ENCODE results near the gene TRMT10B. TPM values are rescaled to one million over a fixed set of nuclear protein-coding genes. Genes with fewer than 3 reads are reported as not detected.

TRMT10B gene
- total RNA-seq, 4 donors from 2014 or later, result 3.5 to 11.3 (median 7.1) TPM

- peaks cover 0 to 5% of the 10 kb centered on the region in 2 donors for H3K4me1 ChIP-seq
- no peak overlapping the region for H3K27ac ChIP-seq
- no peak overlapping the region for H3K4me3 ChIP-seq (replicated peaks in 1 of 3)
- no peak for TF ChIP-seq CTCF (IDR thresholded peaks at IDR 0.05)
- no peak for TF ChIP-seq POLR2A (IDR thresholded peaks at IDR 0.05)
- WGBS, 2 donors, result 86% methylated on average over 3 of the region's 3 CpGs
- intact Hi-C loops (cut with DNase I), result no loop called here
- no peak for DNase-seq
- no peaks in the 10 kb centered on the region for H3K9me3 ChIP-seq
- H3K27me3 ChIP-seq, result no peaks in the 10 kb centered on the region
- H3K36me3 ChIP-seq, result no peaks in the 10 kb centered on the region
These were observed 23.3 kb upstream of the TRMT10B start for GRCh38 chr9:37730256-37730655.

DNA sequence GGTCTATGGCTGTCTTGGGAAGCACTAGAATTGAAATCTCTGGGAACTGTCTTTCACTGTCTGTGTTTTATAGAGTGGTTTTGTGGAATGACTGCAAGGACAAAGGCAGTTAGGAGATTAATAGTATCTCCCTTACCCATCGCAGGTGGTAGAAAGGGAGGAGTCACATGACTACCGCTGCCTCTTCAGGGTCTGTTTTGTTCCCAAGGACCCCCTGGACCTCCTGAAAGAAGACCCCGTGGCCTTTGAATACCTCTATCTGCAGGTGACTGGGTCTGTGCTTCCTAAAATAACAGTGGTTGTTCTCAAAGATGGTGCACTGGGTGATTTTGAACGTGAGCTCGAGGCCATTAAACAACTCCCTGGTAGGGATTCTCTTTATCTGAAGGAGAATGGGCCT, 22.8 kb upstream of the TRMT10B start:
- intact Hi-C loops (cut with DNase I), result no loop called here
- Histone ChIP-seq H3K4me3 (replicated peaks in 1 of 3) (no peak overlapping the region), H3K27me3 (no peaks in the 10 kb centered on the region), H3K27ac (no peak overlapping the region), H3K9me3 (no peaks in the 10 kb centered on the region), H3K4me1 (peaks cover 0 to 5% of the 10 kb centered on the region in 2 donors), H3K36me3 (no peaks in the 10 kb centered on the region)
- no peak for TF ChIP-seq CTCF (IDR thresholded peaks at IDR 0.05)
- no peak for TF ChIP-seq POLR2A (IDR thresholded peaks at IDR 0.05)
- 51 to 58% methylated on average over 5 of the region's 5 CpGs for WGBS, 2 donors
- DNase-seq, result no peak

DNA sequence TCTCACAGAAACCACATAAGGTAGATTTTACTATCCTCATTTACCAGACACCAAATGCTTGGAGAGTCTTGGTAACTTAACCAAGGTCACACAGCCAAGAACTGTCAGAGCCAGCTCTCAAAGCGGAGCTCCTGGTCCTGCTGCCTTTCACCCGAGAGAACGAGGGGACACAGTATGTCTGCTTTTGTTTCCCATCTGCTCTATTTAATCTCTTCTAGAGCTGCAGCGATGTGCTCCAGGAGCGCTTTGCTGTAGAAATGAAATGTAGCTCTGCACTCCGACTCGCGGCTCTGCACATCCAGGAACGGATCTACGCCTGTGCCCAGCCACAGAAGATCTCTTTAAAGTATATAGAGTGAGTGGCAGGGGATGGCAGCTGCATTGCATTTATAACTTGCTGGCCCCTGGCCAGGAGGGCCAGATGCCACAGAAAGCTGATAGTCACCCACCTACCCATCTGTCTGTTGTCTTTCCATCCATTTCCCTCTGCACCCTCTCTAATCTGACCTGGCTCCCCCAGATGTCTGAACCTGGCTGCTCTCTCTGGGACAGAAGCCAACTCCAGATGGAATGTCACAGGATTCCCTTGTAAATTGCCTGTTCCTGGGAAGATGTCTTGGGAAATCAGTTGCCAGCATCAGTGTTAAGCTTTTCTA, 21.4 kb upstream of the TRMT10B start:
- DNase-seq, result no peak
- TF ChIP-seq POLR2A (IDR thresholded peaks at IDR 0.05) (no peak), CTCF (IDR thresholded peaks at IDR 0.05) (no peak)
- intact Hi-C loops (cut with DNase I), result no loop called here
- no peaks in the 10 kb centered on the region for H3K36me3 ChIP-seq
- H3K9me3 ChIP-seq, result no peaks in the 10 kb centered on the region
- H3K4me1 ChIP-seq, result peaks cover 0 to 3% of the 10 kb centered on the region in 2 donors
- no peak overlapping the region for H3K4me3 ChIP-seq (replicated peaks in 1 of 3)
- H3K27ac ChIP-seq, result no peak overlapping the region
- WGBS, 2 donors, result 79 to 90% methylated on average over 10 of the region's 10 CpGs
- no peaks in the 10 kb centered on the region for H3K27me3 ChIP-seq

- H3K27ac ChIP-seq, result no peak overlapping the region
- no peaks in the 10 kb centered on the region for H3K27me3 ChIP-seq
- H3K9me3 ChIP-seq, result no peaks in the 10 kb centered on the region
- WGBS, 2 donors, result 77 to 89% methylated on average over 1 to 2 of the region's 2 CpGs
- intact Hi-C loops (cut with DNase I), result no loop called here
- H3K4me1 ChIP-seq, result no peaks in the 10 kb centered on the region
- DNase-seq, result no peak
- TF ChIP-seq CTCF (IDR thresholded peaks at IDR 0.05) (no peak), POLR2A (IDR thresholded peaks at IDR 0.05) (no peak)
- no peaks in the 10 kb centered on the region for H3K36me3 ChIP-seq
- H3K4me3 ChIP-seq (replicated peaks in 1 of 3), result no peak overlapping the region
These were observed 20.7 kb upstream of the TRMT10B start for GRCh38 chr9:37732952-37733351.

GRCh38 chr9:37739222-37739621, 14.4 kb upstream of the TRMT10B start:
- intact Hi-C loops (cut with DNase I), result no loop called here
- DNase-seq, result no peak
- no peaks in the 10 kb centered on the region for H3K27me3 ChIP-seq
- no peaks in the 10 kb centered on the region for H3K4me1 ChIP-seq
- WGBS, 2 donors, result 88 to 93% methylated on average over 5 of the region's 5 CpGs
- no peak overlapping the region for H3K4me3 ChIP-seq (replicated peaks in 1 of 3)
- no peaks in the 10 kb centered on the region for H3K36me3 ChIP-seq
- H3K9me3 ChIP-seq, result no peaks in the 10 kb centered on the region
- no peak overlapping the region for H3K27ac ChIP-seq
- no peak for TF ChIP-seq CTCF (IDR thresholded peaks at IDR 0.05)
- TF ChIP-seq POLR2A (IDR thresholded peaks at IDR 0.05), result no peak

Measured in thyroid gland (tissue), 4 donors.